GM18520 (cell line): ENCODE measurements around the gene MTA3.

ENCODE experiments used
- ATAC-seq: cut with Tn5 transposase; IDR thresholded peaks from one replicate; pipeline ENCODE4 v1.9.1; 2021; ENCODE audit not compliant: unreplicated experiment

The MTA3 gene

DNA sequence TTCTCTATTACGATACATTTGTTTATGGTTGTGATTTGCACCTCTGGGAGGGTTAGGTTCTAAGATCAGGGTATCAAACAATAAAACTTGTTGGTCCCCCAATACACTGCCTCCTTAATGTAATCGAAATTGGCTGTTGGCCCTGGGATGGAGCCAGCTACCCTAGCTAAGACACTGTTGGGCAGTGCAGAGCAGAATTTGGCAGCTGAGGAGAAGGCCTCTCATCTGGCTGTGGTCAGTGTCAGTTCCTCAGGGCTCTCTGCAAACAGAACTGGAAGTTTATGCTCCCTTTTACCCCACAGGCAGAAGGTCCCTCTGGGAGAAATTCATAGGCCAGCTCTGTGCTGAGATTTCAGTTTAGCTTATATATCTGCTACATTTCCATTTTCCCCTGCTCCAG is 232.5 kb downstream of the MTA3 start:
- ATAC-seq, result no peak

- no peak for ATAC-seq
Observed at GRCh38 chr2:42801381-42801780, 232.9 kb downstream of the MTA3 start.

GRCh38 chr2:42802150-42802549 is 233.7 kb downstream of the MTA3 start:
- ATAC-seq, result no peak

DNA sequence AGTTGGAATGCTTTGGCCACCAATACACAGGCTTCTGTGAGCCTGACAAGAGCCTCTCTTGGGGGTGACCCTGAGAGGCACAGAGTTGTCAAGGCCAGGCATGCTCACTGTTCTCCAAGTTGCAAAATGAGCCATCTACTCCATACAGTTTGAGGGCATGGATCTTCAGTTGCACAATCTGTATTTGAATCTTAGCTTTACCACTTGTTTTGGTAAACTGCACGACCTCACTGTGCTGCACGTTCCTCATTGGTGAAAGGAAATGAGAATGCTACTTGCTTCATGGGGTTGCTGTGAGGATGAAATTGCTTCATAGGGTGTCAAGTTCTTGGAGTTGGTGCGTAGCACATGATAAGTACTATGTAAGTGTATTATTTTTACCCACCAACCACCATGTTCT is 235.9 kb downstream of the MTA3 start:
- ATAC-seq, result no peak

DNA sequence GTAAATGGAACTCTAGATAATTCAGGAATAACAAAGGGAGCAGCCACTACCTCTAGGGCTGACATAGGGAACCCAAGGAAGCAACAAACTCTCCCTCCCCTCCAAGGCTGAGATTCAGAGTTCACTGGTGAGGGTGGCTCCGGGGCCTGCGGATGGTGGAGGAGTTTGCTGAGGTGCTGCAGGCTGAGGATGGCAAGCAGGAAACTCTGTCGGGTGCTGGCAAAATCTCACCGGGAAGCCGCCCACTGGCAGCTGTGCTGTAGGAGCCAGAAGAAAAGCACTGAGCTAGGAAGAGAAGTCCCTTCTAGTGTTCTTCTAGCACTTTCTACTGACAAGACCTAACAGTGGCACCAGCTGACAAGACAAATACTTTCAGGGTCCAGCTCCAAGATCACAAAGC is 236.5 kb downstream of the MTA3 start:
- no peak for ATAC-seq
